ENCODE measurements around the gene ST7.

Gene ST7

DNA sequence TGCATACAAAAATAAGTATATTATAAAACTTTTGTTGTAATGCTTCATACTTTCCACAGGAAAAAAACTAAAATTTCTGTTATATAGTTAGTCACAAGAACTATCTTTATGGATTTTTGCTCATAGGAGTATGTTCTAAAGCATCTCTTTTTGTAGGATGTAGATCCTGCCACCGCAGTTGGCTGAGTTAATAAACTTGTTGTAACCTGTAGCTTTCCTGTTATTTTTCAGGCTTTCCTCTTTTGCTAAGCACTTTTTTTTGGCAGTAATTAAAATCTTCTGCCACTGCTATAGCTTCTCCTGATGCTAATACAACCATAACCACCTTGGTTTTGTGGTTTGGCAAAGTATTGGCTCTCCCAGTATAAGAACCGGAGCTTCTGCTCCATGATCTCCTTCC is 309.2 kb downstream of the ST7 start:
- H3K4me3 Mint-ChIP-seq: no peak overlapping the region
- no peaks in the 10 kb centered on the region for H3K36me3 Mint-ChIP-seq (ENCODE audit: low read depth)
- TF ChIP-seq, protein P1, sequence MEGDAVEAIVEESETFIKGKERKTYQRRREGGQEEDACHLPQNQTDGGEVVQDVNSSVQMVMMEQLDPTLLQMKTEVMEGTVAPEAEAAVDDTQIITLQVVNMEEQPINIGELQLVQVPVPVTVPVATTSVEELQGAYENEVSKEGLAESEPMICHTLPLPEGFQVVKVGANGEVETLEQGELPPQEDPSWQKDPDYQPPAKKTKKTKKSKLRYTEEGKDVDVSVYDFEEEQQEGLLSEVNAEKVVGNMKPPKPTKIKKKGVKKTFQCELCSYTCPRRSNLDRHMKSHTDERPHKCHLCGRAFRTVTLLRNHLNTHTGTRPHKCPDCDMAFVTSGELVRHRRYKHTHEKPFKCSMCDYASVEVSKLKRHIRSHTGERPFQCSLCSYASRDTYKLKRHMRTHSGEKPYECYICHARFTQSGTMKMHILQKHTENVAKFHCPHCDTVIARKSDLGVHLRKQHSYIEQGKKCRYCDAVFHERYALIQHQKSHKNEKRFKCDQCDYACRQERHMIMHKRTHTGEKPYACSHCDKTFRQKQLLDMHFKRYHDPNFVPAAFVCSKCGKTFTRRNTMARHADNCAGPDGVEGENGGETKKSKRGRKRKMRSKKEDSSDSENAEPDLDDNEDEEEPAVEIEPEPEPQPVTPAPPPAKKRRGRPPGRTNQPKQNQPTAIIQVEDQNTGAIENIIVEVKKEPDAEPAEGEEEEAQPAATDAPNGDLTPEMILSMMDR (IDR thresholded peaks at IDR 0.05; ENCODE audit: unreplicated experiment in 3 of 3): no peak
- H3K27ac Mint-ChIP-seq: no peak overlapping the region
- H3K27me3 Mint-ChIP-seq (ENCODE audit: low read depth): no peaks in the 10 kb centered on the region
- H3K9me3 Mint-ChIP-seq: no peaks in the 10 kb centered on the region
- H3K4me1 Mint-ChIP-seq: no peaks in the 10 kb centered on the region

GRCh38 chr7:117264716-117265115 is 311.4 kb downstream of the ST7 start:
- no peak overlapping the region for H3K27ac Mint-ChIP-seq
- H3K9me3 Mint-ChIP-seq: no peaks in the 10 kb centered on the region
- H3K4me3 Mint-ChIP-seq: no peak overlapping the region
- H3K27me3 Mint-ChIP-seq (ENCODE audit: low read depth): no peaks in the 10 kb centered on the region
- H3K4me1 Mint-ChIP-seq: no peaks in the 10 kb centered on the region
- H3K36me3 Mint-ChIP-seq (ENCODE audit: low read depth): no peaks in the 10 kb centered on the region
- TF ChIP-seq, protein P1 (IDR thresholded peaks at IDR 0.05; ENCODE audit: unreplicated experiment in 3 of 3): no peak

- H3K4me1 Mint-ChIP-seq: no peaks in the 10 kb centered on the region
- no peaks in the 10 kb centered on the region for H3K27me3 Mint-ChIP-seq (ENCODE audit: low read depth)
- no peaks in the 10 kb centered on the region for H3K36me3 Mint-ChIP-seq (ENCODE audit: low read depth)
- no peak overlapping the region for H3K27ac Mint-ChIP-seq
- TF ChIP-seq, protein P1 (IDR thresholded peaks at IDR 0.05; ENCODE audit: unreplicated experiment in 3 of 3): no peak
- H3K4me3 Mint-ChIP-seq: no peak overlapping the region
- no peaks in the 10 kb centered on the region for H3K9me3 Mint-ChIP-seq
These were observed 316.1 kb downstream of the ST7 start for GRCh38 chr7:117269417-117269816.

DNA sequence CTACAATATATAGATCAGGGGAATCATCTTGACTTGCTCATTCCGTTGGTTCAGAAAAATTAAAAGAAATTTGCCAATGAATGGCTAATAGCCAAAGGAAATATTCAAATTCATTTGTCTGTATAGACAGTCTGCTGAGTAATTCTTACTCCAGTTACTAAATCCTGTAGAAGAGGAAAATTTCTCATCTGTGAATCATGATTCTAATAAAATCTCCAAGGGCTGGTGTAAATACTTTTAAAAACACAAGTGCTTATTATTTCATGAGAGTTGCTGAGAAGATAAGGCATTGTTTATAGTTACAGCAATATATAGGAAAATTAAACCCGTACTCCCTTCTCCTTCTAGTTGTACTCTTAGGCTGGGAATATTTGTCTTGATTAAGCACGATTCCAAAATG is 316.6 kb downstream of the ST7 start:
- Mint-ChIP-seq H3K9me3 (no peaks in the 10 kb centered on the region), H3K27me3 (ENCODE audit: low read depth) (peaks cover 3% of the 10 kb centered on the region), H3K27ac (no peak overlapping the region), H3K4me3 (no peak overlapping the region), H3K4me1 (no peaks in the 10 kb centered on the region), H3K36me3 (ENCODE audit: low read depth) (no peaks in the 10 kb centered on the region)
- TF ChIP-seq, protein P1 (IDR thresholded peaks at IDR 0.05; ENCODE audit: unreplicated experiment in 3 of 3): no peak

DNA sequence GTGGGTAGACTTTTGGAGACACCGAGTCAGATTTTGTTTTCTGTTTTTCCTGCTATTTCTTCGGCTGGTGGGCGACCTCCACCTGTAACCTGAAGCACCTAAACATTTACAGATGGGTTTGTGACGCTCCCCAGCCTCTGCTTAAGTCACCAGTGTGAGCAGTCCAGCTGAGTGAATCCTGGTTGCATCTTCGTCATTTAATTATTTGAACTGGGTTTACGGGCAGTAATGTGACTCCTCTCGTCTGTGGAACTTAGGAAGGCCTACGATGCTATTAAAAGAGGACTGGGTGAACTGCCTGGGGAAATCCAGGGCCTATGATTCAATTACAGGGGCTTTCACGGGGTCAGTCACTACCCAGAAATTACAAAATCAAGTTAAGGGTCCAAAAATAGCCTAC is 317.1 kb downstream of the ST7 start:
- Mint-ChIP-seq H3K9me3 (no peaks in the 10 kb centered on the region), H3K4me1 (no peaks in the 10 kb centered on the region), H3K36me3 (ENCODE audit: low read depth) (no peaks in the 10 kb centered on the region), H3K4me3 (no peak overlapping the region), H3K27me3 (ENCODE audit: low read depth) (peaks cover 4% of the 10 kb centered on the region), H3K27ac (no peak overlapping the region)
- TF ChIP-seq, protein P1 (IDR thresholded peaks at IDR 0.05; ENCODE audit: unreplicated experiment in 3 of 3): no peak

GRCh38 chr7:117271566-117271965 is 318.3 kb downstream of the ST7 start:
- Mint-ChIP-seq H3K27ac (no peak overlapping the region), H3K36me3 (ENCODE audit: low read depth) (no peaks in the 10 kb centered on the region), H3K9me3 (no peaks in the 10 kb centered on the region), H3K4me1 (no peaks in the 10 kb centered on the region), H3K27me3 (ENCODE audit: low read depth) (peaks cover 4% of the 10 kb centered on the region), H3K4me3 (no peak overlapping the region)
- TF ChIP-seq, protein P1 (IDR thresholded peaks at IDR 0.05; ENCODE audit: unreplicated experiment in 3 of 3): no peak

Data from nephron (organoid).